ENCODE results near the gene CYP27B1. TPM values are rescaled to one million over a fixed set of nuclear protein-coding genes. Genes with fewer than 3 reads are reported as not detected.

CYP27B1 gene
- total and polyA plus RNA-seq, 9 of the 15 experiments (the other 6 are each of a cell fraction or from before 2014, with no cell fraction given): 0.18 to 4.2 (median 1.8) TPM

GRCh38 chr12:57735952-57736740, 30.7 kb downstream of the CYP27B1 start (continued):
- peak; percentile 52 for TF ChIP-seq E2F8 (IDR thresholded peaks at IDR 0.05; ENCODE audit: low read depth, partially characterized antibody)
- TF ChIP-seq ZNF134 (CRISPR knock-in tag; conservative IDR thresholded peaks at IDR 0.05): no peak
- no peak for TF ChIP-seq SRSF9 (IDR thresholded peaks at IDR 0.05; ENCODE audit: borderline replicate concordance, low read depth, low read length)
- 0 out of 2 replicates have a peak, but pooled peaks have one; percentile 24 for TF ChIP-seq ESRRA (IDR thresholded peaks at IDR 0.05; ENCODE audit: borderline replicate concordance, low read depth)
- TF ChIP-seq FOXM1 (IDR thresholded peaks at IDR 0.05; ENCODE audit: low read depth): no peak
- no peak for TF ChIP-seq FOXM1 (CRISPR knock-in tag; IDR thresholded peaks at IDR 0.05; ENCODE audit: low read depth)
- no peak for TF ChIP-seq CAMTA2 (CRISPR knock-in tag; conservative IDR thresholded peaks at IDR 0.05)
- no peak for TF ChIP-seq RBM14 (IDR thresholded peaks at IDR 0.05; ENCODE audit: borderline replicate concordance, insufficient read depth, low read depth, low read length)
- peak in 1 of 2 experiments; percentile 23; a peak in 1 of 3 replicates for TF ChIP-seq CBX3 (IDR thresholded peaks at IDR 0.05; ENCODE audit: borderline replicate concordance in 1 of 2, low read length in 2 of 2)
- TF ChIP-seq ZNF316 (IDR thresholded peaks at IDR 0.05): no peak
- peak; percentile 76 for TF ChIP-seq EGR1 (conservative IDR thresholded peaks at IDR 0.05)
- no peak for TF ChIP-seq MAFK (IDR thresholded peaks at IDR 0.05; ENCODE audit: low read length)
- peak; percentile 43 to 93; a peak in 3 of 4 replicates for TF ChIP-seq MAZ (CRISPR knock-in tag; conservative IDR thresholded peaks at IDR 0.05 in 1 of 2, IDR thresholded peaks at IDR 0.05 in 1 of 2)
- TF ChIP-seq FIP1L1 (IDR thresholded peaks at IDR 0.05; ENCODE audit: low read depth, low read length, poor library complexity, severe bottlenecking): no peak
- TF ChIP-seq POLR2AphosphoS2 (IDR thresholded peaks at IDR 0.05; ENCODE audit: low read length): no peak
- no peak for TF ChIP-seq ZNF445 (CRISPR knock-in tag; IDR thresholded peaks at IDR 0.05; ENCODE audit: low read depth)
- no peak for TF ChIP-seq ARID2 (IDR thresholded peaks at IDR 0.05)
- no peak for TF ChIP-seq ETV6 (IDR thresholded peaks at IDR 0.05; ENCODE audit: borderline replicate concordance in 1 of 2, low read depth in 2 of 2, low read length in 1 of 2)
- no peak for TF ChIP-seq ETV6 (CRISPR knock-in tag; IDR thresholded peaks at IDR 0.05; ENCODE audit: borderline replicate concordance)
- no peak for TF ChIP-seq DACH1 (IDR thresholded peaks at IDR 0.05; ENCODE audit: partially characterized antibody)
- no peak for TF ChIP-seq ZNF518B (CRISPR knock-in tag; IDR thresholded peaks at IDR 0.05)
